ENCODE measurements around the gene ZNF672.

GRCh38 chr1:248850536-248851251 lies 12.7 kb downstream of the ZNF672 start:
- TF ChIP-seq CTCF (IDR thresholded peaks at IDR 0.05; ENCODE audit: low read depth, low read length, missing input control) (no peak), JUND (IDR thresholded peaks at IDR 0.05) (no peak)
- TF ChIP-seq, protein P1, sequence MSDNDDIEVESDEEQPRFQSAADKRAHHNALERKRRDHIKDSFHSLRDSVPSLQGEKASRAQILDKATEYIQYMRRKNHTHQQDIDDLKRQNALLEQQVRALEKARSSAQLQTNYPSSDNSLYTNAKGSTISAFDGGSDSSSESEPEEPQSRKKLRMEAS (IDR thresholded peaks at IDR 0.05) = no peak
- TF ChIP-seq, protein P2, sequence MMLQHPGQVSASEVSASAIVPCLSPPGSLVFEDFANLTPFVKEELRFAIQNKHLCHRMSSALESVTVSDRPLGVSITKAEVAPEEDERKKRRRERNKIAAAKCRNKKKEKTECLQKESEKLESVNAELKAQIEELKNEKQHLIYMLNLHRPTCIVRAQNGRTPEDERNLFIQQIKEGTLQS (IDR thresholded peaks at IDR 0.05) = no peak

All from liver (tissue), 3 donors.